HG02973 (cell line): ENCODE measurements around the gene PTPRQ.
A peak's percentile ranks its signal among the peaks of the same experiment; 100 is the strongest.
"Not testable (repeated sequence)": the region's sequence is repeated elsewhere in the genome, so short reads cannot be mapped to it uniquely, and the experiment has no call there.

Experiments used
- ATAC-seq: cut with Tn5 transposase; IDR thresholded peaks from one replicate; pipeline ENCODE4 v1.9.1; 2021; ENCODE audit warnings: moderate library complexity; ENCODE audit not compliant: unreplicated experiment

The PTPRQ gene, protein sequence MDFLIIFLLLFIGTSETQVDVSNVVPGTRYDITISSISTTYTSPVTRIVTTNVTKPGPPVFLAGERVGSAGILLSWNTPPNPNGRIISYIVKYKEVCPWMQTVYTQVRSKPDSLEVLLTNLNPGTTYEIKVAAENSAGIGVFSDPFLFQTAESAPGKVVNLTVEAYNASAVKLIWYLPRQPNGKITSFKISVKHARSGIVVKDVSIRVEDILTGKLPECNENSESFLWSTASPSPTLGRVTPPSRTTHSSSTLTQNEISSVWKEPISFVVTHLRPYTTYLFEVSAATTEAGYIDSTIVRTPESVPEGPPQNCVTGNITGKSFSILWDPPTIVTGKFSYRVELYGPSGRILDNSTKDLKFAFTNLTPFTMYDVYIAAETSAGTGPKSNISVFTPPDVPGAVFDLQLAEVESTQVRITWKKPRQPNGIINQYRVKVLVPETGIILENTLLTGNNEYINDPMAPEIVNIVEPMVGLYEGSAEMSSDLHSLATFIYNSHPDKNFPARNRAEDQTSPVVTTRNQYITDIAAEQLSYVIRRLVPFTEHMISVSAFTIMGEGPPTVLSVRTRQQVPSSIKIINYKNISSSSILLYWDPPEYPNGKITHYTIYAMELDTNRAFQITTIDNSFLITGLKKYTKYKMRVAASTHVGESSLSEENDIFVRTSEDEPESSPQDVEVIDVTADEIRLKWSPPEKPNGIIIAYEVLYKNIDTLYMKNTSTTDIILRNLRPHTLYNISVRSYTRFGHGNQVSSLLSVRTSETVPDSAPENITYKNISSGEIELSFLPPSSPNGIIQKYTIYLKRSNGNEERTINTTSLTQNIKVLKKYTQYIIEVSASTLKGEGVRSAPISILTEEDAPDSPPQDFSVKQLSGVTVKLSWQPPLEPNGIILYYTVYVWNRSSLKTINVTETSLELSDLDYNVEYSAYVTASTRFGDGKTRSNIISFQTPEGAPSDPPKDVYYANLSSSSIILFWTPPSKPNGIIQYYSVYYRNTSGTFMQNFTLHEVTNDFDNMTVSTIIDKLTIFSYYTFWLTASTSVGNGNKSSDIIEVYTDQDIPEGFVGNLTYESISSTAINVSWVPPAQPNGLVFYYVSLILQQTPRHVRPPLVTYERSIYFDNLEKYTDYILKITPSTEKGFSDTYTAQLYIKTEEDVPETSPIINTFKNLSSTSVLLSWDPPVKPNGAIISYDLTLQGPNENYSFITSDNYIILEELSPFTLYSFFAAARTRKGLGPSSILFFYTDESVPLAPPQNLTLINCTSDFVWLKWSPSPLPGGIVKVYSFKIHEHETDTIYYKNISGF (N-terminal part only)

DNA sequence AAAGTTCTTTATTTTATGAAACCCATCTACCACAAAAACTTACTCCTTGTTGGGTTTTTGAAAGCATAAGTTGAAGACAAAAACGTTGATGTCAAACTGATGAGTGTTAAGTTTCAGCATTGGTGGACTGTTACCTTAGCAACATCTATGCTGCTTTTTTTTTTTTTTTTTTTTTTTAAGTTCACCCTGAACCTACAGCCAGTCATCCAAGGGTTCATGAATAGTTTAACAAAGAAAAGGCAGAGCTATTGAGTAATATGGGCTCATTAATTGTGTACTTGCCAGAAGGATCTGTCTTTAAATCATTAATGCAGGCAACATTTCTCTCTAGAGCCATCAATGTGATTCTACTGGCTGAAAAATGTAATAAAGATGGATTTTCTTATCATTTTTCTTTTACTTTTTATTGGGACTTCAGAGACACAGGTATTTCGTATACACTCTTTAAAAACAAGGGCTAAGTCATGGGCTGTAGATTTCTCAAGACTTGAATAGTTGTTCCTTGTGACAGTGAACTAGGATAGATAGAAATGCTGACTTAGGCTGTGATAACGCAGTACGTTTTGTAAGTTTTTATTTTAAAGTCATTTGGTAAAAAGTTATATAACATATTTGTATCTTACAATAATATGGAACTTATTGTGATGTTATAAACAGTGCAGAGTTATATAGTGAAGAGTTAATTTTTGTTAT lies at the start of gene PTPRQ:
Gene PTPRQ, plus strand, starts transcription at position 262 of the 693 bp plus-strand sequence. Its CDS starts 111 bp downstream, at position 373.
- no peak for ATAC-seq

GRCh38 chr12:80400571-80400991 lies 43.5 kb upstream of the PTPRQ start:
- no peak for ATAC-seq

- ATAC-seq = no peak
These were observed 42.8 kb upstream of the PTPRQ start for GRCh38 chr12:80401191-80401590.

DNA sequence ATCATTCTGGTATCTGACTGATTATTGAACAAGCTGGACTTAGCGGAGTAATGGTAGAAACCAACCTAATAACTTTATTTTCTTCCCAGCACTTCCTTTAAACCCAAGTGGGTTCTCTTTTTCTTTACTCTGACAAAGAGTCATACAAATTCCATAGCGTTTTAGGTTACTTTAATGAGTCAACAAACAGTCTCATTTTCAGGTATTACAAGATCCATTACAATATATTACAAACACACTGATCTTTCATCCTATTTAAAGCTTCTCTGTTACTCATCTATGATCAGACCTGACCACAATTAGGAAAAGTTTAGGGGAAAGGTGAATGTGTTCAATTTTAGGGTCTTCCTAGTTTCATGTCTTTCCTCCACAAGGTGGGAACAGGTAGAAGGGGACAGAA lies 39.4 kb upstream of the PTPRQ start:
- ATAC-seq = no peak

DNA sequence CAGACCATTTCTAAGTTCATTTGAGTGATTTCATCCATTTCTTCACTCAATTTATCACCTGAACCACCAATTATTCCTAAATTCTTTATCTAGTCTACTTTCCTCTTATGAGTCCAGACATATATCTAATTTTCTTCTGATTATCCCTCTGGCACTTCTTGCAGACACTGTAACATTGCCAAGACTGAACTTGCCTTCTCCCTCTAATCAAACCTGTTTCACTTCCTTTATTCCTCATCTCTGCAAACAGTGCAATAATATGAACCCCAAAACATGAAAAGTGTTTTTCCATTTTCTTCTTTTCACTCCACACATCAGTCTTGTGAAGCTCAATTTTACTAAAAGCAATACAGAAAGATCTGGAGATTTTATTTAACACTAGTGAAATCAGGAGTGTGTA lies 37.8 kb upstream of the PTPRQ start:
- ATAC-seq = no peak

DNA sequence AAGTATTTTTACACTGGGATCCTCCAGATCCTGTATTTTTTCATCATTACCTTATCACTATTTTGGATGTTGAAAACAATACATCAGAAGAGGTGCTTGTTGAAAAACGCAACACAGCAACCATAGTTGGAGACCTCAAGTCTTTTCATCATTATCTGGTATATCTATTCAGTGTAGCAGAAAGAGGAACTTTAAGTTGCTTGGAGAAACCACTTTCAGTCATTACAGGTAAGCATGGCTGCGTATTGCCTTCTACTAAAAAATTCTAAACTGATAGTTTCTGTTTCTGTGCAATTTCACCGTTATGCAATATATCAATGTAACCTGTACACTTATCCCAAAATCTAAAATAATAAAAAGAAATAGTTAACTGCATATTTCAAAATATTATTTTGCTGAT lies 32.2 kb upstream of the PTPRQ start:
- no peak for ATAC-seq

DNA sequence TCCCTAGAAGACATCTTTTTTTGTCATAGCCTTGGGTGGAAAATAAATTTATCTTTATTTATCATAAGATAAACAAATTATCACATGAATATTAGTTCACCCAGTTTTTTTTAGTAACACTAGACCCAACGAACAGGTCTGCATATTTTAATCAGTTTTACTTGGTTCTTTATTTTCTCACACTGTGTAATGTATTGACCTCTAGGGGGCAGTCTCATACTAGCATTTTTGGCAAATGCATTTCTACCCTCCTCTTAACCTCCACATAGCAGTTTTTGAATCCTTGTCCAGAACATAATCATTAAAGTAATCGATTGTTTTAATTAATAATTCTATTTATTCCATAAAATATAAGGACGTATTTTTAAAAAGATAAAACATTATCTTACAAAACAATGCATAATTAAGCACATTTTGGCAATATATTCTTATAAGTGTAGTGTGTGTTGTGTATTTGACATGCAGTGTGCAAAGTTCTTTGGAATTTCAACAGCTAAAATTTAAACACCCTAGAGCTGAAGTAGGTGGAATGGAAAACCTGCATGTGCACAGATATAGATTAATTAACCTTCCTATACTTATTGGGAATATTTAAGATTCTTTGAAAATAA lies 31.6 kb upstream of the PTPRQ start:
- ATAC-seq = peak; percentile 71

DNA sequence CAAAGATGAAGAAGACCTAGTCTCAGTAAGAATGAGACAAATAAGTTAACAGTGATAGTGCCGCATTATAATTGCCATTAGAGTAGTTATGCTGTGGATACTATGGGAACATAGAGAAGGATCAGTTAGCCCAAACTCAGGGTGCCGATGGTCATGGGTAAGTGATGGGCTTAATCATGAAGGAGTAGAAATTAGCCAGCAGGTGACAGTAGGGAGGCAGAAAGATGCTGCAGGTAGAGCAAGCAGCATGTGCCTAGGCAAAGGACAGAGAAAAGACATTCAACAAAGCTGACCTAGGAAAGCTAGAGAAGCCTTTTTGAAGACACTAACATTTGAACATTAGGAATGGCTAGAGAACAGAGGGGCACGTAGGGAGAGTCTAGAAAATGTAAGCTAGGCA lies 30.6 kb upstream of the PTPRQ start:
- ATAC-seq = no peak

DNA sequence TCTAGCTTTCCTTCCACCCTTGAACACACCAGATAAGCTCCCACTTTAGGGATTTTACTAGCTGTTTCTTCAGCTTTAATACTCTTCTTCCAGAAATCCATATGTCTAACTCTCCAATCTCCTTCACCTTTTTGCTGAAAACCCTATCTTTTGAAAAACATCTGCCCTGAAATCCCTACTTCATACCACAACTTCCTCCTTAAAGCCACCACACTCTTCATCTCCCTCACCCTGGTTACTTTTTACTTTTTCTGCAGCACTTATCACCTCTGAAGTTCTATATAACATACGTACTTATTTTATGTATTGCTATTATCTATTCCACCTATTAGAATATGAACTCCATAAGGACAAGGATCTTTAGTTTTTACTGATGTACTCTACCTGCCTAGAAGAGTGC lies 28.6 kb upstream of the PTPRQ start:
- ATAC-seq = no peak

GRCh38 chr12:80419644-80420043 lies 24.4 kb upstream of the PTPRQ start:
- no peak for ATAC-seq

DNA sequence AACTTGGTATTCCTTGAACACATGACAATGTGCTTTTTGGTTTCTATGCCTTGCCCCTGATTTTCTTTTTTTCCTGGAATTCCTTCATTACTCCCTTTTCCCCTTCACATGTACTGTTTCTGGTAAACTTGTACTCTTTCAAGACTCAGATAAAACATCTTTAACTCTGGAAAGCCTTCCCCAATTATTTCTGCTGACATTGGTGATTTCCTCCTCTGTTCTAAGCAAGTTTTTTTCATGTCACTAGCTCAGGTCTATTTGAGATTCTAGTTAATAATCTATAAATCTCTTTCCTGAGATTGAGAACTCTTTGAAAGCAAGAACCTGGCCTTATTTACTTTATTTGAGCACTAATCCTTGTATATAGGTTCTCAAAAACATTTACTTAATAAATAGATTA lies 24.0 kb upstream of the PTPRQ start:
- no peak for ATAC-seq

DNA sequence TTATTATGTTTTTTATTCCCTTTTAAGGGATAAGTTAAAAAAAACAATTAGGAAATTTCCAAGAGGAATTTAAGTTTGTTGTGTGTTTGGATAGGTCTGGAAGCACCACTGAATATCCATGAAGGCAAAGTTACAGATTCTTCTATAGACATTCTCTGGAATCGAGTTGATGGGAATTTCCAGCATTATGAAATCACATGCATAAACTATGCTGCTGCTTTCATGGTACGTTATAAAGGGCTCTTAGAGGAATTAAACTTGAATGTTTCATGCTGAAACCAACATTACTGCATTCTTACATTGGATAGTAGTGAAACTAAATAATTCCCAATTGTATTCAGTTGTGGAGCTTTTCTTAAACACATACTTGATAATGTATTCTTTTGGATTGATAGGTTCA lies 21.5 kb upstream of the PTPRQ start:
- ATAC-seq = no peak

- no peak for ATAC-seq
These were observed 12.0 kb upstream of the PTPRQ start for GRCh38 chr12:80432061-80432460.

DNA sequence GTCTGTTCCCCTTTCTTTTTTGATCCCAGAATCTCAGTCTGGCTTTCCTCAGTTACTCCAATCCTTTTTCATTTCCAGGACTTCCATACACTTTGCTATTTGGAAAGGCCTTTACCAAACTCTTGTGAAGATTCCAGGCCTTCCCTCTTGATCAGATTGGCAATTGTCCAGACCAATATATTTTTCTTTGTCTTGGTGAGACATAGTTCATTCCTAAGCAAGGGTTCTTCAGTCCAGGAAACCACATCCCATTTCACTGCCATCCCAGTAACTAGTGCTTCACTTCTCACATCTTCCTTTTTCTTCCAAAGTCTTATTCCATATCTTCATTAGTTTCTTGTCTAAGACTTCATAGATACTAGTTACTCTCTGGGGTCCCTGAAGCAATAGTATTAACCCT lies 2.1 kb upstream of the PTPRQ start:
- no peak for ATAC-seq

DNA sequence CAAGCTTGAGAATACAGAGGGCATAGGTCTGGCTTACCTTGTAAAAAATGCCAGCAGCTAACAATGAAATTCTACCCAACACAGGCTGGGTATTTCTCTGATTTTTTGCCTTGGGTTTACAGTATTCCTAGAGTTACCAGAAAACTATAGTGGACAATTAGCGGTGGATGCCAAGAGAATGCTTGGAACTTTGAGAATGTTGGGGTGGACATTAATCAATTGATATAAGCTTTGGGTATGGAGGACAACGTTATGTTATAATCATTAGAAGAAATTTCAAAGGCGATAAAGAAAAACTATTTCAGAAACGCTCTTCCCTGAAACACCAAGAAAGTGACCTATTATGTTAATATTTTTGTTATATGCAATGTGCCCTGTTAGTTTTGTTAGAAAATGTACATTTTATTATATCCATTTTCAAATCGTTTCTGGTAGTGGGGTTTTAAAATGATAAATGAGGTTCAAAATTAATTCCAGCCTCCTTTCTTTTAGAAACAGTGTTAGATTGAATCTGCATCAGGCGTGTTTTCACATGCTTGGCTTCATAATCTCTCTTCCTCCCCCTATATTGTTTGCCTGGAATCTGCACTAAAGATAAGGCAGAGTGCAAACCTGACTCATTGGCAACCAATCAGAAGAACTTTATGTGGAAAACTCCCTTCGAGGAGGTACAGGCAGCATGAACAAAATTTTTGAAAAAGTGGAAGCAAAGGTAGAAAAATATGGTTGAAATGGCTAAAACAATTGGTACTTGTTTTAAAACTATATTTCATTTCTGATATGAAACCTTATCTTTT lies 1.4 kb upstream of the PTPRQ start:
- ATAC-seq = no peak

DNA sequence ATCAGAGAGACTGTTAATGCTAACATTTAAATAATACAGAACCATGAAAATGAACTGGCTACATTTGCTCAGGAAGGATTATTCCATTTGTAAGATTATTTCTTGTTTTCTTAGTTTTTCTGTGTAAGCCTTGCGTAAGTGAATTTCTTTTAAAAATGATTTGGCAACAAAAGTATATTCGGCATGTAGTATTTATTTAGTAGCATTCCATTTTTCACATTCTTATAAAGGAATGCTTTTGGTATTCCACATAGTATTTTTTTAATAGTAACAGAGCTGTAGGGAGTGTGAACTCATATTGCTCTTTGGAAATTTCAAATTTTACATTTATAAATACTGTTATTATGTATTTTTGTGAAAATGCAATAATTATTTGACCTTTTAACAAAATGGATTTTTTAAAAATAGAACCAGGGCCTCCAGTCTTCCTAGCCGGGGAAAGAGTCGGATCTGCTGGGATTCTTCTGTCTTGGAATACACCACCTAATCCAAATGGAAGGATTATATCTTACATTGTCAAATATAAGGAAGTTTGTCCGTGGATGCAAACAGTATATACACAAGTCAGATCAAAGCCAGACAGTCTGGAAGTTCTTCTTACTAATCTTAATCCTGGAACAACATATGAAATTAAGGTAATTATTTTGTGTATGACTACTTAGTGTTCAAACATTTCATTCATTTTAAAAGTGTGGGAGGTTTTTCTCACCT lies 1.2 kb downstream of the PTPRQ start:
- ATAC-seq = no peak

DNA sequence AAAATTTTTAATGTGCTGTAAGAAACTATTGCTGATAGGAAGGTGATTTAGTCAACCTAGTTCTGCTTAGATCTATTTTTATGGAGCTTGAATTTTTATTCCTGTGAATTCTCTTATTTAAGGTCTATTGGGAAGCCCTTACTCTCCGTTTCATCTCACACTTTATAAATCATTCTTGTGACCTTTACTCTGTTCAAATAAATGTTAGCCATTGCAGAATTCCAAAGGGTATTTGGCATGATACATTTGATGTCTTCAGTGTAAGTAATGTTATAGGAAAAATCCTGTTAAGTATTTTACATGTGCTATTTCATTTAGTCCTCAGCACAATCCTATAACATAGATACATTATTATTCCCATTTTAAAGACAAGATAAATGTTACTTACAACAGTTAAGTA lies 12.5 kb downstream of the PTPRQ start:
- no peak for ATAC-seq

DNA sequence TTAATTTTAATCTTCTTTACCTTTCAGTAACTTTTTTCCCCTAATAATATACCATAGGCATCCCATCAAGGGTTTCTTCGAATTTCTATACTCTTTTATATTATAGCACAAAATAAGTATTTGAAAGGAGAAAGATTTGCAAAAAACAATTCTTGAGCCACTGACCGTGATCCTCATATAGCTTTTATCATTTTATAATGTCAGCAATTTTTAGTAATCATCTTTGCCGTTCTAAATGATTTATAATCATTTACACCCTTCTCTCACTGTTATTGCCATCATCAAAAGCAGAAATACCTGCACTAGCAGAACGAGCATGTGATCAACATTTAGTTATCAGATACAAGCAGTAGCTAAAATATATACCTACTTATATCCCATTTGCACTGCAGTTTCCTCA lies 16.9 kb downstream of the PTPRQ start:
- ATAC-seq = no peak

DNA sequence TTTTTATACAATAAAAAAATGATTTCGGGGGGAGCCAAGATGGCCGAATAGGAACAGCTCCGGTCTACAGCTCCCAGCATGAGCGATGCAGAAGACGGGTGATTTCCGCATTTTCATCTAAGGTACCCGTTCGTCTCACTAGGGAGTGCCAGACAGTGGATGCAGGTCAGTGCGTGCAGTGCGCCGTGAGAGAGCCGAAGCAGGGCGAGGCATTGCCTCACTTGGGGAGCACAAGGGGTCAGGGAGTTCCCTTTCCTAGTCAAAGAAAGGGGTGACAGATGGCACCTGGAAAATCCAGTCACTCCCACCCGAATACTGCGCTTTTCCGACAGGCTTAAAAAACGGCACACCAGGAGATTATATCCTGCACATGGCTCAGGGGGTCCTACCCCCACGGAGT lies 17.8 kb downstream of the PTPRQ start:
- not testable (repeated sequence) for ATAC-seq
